NCI-H510A treated with DMSO at 0.1 percent for 48 hours (cell line): ENCODE measurements around the gene GOLGB1.

Experiments
- DNase-seq: peaks from one replicate; lab custom pipeline; 2025; lab: John Stamatoyannopoulos, UW

GOLGB1 gene

DNA sequence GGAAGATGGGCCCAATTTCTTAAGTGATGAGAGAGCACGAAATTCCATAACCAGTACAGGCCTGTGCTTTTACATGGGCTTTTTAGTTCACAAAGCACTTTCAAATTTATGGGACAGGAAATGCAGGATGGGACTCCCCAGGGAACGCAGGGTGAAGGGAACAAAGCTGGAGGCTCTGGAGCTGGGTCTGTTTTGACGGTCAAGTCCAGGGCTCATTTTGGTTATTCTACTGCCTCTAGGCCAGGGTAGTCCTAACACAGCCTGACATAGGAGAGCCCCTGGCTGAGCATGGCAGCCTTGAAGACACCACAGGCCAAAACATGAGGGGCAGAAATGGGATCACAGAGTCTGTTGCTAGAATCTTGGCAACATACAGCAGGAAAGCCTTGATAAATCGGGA is 122.3 kb downstream of the GOLGB1 start:
- no peak for DNase-seq

- DNase-seq = no peak
Measured at GRCh38 chr3:121626495-121626894, 123.0 kb downstream of the GOLGB1 start.

DNA sequence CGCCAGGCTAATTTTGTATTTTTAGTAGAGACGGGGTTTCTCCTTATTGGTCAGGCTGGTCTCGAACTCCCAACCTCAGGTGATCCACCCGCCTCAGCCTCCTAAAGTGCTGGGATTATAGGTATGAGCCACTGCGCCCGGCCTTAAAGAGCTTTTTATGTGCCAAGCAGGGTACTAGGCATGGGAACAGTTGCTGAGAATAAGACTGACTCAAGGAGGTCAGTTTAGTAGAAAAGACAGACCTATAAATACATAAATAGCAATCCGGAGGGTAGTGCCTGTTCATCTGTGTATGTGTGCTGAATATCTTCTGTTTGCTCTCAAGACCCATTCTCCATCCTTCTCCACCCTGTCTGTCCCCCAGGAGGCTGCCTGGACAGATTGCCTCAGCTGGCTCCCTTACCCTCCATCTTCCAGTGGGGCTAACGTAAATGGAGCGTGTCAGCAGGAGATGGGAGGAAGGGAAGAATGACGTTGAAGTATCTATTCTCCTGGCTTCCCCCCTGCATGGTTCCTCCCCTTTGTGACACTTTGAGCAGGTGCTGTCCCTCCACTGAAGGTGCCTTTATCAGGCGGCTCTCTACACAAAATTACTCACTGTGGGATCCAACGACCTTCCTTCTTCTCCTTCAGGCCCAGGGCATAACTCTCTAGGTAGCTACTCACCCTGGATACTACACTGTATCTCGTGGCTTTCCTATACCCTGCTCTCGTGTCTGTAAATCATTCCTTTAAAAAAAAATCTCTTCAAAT is 125.2 kb downstream of the GOLGB1 start:
- peak; percentile 18 for DNase-seq

DNA sequence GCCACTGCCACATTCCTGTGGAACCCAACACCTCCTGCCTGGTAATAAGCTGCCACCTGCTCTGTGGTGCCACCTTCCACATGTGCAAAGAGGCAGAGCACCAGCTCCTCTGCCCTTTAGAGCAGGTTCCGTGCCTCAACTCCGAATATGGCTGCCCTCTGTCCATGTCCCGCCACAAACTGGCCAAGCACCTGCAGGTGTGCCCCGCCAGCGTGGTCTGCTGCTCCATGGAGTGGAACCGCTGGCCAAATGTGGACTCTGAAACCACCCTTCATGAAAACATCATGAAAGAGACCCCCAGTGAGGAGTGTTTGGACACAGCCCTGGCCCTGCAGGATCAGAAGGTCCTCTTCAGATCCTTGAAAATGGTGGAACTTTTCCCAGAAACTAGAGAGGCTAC is 128.1 kb downstream of the GOLGB1 start:
- no peak for DNase-seq

DNA sequence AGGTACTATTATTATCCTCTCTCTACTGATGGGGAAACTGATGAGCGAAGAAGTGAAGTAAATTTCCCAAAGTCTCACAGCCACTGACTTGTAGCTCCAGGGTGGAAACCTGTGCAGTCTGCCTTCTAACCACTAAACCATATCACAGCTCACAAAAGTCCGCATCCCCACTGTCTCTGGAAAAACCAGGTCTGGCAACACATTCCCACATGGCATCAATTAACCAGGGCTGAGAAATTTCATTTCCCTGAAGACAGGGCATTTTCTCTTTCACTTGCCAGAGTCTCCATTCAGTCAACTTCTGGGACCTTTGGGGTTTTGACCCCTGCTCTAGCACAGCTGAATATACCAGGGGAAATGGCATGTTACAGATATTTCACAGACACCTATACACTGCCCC is 129.8 kb downstream of the GOLGB1 start:
- no peak for DNase-seq
